Lung (tissue), 12 donors: Measurements from ENCODE around the gene FOXC1. TPM values are rescaled to one million over a fixed set of nuclear protein-coding genes. Genes with fewer than 3 reads are reported as not detected.

Source experiments
- ATAC-seq: fragments of 200-7000 bp; cut with Tn5 transposase; one replicate; pipeline ENCODE4 v1.9.1; 2020; ENCODE audit warnings: moderate number of reproducible peaks; ENCODE audit not compliant: insufficient read depth, low FRiP score
- DNase-seq, 3 donors: peaks; one replicate each; pipeline ENCODE4 v3.0.0-alpha.2; 2013 to 2017
- H3K27ac ChIP-seq, 2 donors: one replicate each; pipeline ENCODE4 v1.5.1; 2013; ENCODE audit warnings: mild to moderate bottlenecking in 2 of 2, moderate library complexity in 2 of 2, control low read depth in 1 of 2, inconsistent platforms in 1 of 2, low read depth in 1 of 2, low read length in 1 of 2
- H3K27me3 ChIP-seq, 3 donors: one replicate each; pipeline ENCODE4 v1.5.1; 2013; ENCODE audit warnings: low read length in 2 of 3; ENCODE audit not compliant: control insufficient read depth in 3 of 3, insufficient read depth in 3 of 3
- H3K36me3 ChIP-seq, 4 donors: one replicate each; pipeline ENCODE4 v1.5.1; 2013; ENCODE audit warnings: low read length in 4 of 4, mild to moderate bottlenecking in 1 of 4, moderate library complexity in 1 of 4; ENCODE audit not compliant: control insufficient read depth in 4 of 4, insufficient read depth in 4 of 4
- H3K4me1 ChIP-seq, 5 donors: one replicate each; pipeline ENCODE4 v1.5.1; 2013; ENCODE audit warnings: low read length in 5 of 5, mild to moderate bottlenecking in 2 of 5, moderate library complexity in 1 of 5; ENCODE audit not compliant: control insufficient read depth in 5 of 5, insufficient read depth in 5 of 5
- H3K4me3 ChIP-seq: one replicate; pipeline ENCODE4 v1.5.1; 2013; ENCODE audit warnings: mild to moderate bottlenecking, control low read depth, moderate library complexity
- H3K9ac ChIP-seq, 2 donors: one replicate each; pipeline ENCODE4 v1.5.1; 2013; ENCODE audit warnings: low read length in 2 of 2, control low read depth in 1 of 2; ENCODE audit not compliant: insufficient read depth in 1 of 2
- H3K9me3 ChIP-seq, 4 donors: one replicate each; pipeline ENCODE4 v1.5.1; 2013; ENCODE audit warnings: low read length in 3 of 4, mild to moderate bottlenecking in 1 of 4, moderate library complexity in 1 of 4; ENCODE audit not compliant: control insufficient read depth in 4 of 4, insufficient read depth in 3 of 4
- WGBS, 2 donors: extraction: QIAGEN DNeasy Blood & Tissue Kit; methylation state at CpG; one replicate each; pipeline ENCODE4 v1.1.7; 2013; 5-methylcytosine and 5-hydroxymethylcytosine counted together
- polyA plus RNA-seq, 2 donors: library from polyadenylated mRNA; stranded (reverse); fragments of 200-250 nt; gene quantifications; one replicate each; pipeline ENCODE4 v1.2.1, GENCODE V29; 2013
- total RNA-seq, 2 donors: library from RNA; depleted of rRNA in 1 of 2; stranded (reverse); fragments of >200 nt in 1 of 2; gene quantifications; one replicate each; pipeline ENCODE4 v1.2.1, GENCODE V29; 2014 to 2021
- TF ChIP-seq, protein P1 (sequence below): IDR thresholded peaks from 2 replicates; pipeline ENCODE4 v1.5.1; 2012; ENCODE audit warnings: mild to moderate bottlenecking; ENCODE audit errors: control extremely low read depth, extremely low read depth
- donor health status: control.
- donor health status: control.
- donor health status: Bipolar disorder and iron deficiency.
- donor health status: healthy.
- donor health status: DM: yes; HTN: yes; CAD: no.

The FOXC1 gene
- total and polyA plus RNA-seq, 4 donors = 1.4 to 6.2 (median 2.5) TPM

DNA sequence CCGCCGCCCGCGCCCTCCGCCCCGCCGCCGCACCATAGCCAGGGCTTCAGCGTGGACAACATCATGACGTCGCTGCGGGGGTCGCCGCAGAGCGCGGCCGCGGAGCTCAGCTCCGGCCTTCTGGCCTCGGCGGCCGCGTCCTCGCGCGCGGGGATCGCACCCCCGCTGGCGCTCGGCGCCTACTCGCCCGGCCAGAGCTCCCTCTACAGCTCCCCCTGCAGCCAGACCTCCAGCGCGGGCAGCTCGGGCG is 1.5 kb downstream of the FOXC1 start:
- TF ChIP-seq, protein P1, sequence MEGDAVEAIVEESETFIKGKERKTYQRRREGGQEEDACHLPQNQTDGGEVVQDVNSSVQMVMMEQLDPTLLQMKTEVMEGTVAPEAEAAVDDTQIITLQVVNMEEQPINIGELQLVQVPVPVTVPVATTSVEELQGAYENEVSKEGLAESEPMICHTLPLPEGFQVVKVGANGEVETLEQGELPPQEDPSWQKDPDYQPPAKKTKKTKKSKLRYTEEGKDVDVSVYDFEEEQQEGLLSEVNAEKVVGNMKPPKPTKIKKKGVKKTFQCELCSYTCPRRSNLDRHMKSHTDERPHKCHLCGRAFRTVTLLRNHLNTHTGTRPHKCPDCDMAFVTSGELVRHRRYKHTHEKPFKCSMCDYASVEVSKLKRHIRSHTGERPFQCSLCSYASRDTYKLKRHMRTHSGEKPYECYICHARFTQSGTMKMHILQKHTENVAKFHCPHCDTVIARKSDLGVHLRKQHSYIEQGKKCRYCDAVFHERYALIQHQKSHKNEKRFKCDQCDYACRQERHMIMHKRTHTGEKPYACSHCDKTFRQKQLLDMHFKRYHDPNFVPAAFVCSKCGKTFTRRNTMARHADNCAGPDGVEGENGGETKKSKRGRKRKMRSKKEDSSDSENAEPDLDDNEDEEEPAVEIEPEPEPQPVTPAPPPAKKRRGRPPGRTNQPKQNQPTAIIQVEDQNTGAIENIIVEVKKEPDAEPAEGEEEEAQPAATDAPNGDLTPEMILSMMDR = no peak
- WGBS, 2 donors = 1 to 4% methylated on average over 25 to 38 of the region's 38 CpGs
- Histone ChIP-seq H3K27ac (peak overlapping the region in 1 of 2 donors; percentile 49), H3K9ac (no peak overlapping the region), H3K36me3 (no peaks in the 10 kb centered on the region), H3K4me3 (peak overlapping the region; percentile 45), H3K9me3 (peaks cover 0 to 7% (median 0%) of the 10 kb centered on the region in 4 donors), H3K4me1 (peaks cover 0 to 31% (median 7%) of the 10 kb centered on the region in 5 donors), H3K27me3 (peaks cover 3 to 70% (median 64%) of the 10 kb centered on the region in 3 donors)
- no peak for DNase-seq
- ATAC-seq = no peak

DNA sequence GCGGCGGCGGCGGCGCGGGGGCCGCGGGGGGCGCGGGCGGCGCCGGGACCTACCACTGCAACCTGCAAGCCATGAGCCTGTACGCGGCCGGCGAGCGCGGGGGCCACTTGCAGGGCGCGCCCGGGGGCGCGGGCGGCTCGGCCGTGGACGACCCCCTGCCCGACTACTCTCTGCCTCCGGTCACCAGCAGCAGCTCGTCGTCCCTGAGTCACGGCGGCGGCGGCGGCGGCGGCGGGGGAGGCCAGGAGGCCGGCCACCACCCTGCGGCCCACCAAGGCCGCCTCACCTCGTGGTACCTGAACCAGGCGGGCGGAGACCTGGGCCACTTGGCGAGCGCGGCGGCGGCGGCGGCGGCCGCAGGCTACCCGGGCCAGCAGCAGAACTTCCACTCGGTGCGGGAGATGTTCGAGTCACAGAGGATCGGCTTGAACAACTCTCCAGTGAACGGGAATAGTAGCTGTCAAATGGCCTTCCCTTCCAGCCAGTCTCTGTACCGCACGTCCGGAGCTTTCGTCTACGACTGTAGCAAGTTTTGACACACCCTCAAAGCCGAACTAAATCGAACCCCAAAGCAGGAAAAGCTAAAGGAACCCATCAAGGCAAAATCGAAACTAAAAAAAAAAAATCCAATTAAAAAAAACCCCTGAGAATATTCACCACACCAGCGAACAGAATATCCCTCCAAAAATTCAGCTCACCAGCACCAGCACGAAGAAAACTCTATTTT is 2.0 kb downstream of the FOXC1 start:
- Histone ChIP-seq H3K9me3 (peaks cover 0 to 7% (median 0%) of the 10 kb centered on the region in 4 donors), H3K4me1 (peaks cover 0 to 31% (median 7%) of the 10 kb centered on the region in 5 donors), H3K9ac (no peak overlapping the region), H3K36me3 (no peaks in the 10 kb centered on the region), H3K27ac (peak overlapping the region; percentile 21 to 24), H3K4me3 (peak overlapping the region; percentile 56), H3K27me3 (peaks cover 3 to 70% (median 63%) of the 10 kb centered on the region in 3 donors)
- TF ChIP-seq, protein P1 = no peak
- WGBS, 2 donors = 2 to 5% methylated on average over 58 to 71 of the region's 71 CpGs
- DNase-seq (peak in 1 of 3 donors; percentile 65), ATAC-seq (no peak)

DNA sequence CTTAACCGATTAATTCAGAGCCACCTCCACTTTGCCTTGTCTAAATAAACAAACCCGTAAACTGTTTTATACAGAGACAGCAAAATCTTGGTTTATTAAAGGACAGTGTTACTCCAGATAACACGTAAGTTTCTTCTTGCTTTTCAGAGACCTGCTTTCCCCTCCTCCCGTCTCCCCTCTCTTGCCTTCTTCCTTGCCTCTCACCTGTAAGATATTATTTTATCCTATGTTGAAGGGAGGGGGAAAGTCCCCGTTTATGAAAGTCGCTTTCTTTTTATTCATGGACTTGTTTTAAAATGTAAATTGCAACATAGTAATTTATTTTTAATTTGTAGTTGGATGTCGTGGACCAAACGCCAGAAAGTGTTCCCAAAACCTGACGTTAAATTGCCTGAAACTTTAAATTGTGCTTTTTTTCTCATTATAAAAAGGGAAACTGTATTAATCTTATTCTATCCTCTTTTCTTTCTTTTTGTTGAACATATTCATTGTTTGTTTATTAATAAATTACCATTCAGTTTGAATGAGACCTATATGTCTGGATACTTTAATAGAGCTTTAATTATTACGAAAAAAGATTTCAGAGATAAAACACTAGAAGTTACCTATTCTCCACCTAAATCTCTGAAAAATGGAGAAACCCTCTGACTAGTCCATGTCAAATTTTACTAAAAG is 2.7 kb downstream of the FOXC1 start:
- WGBS, 2 donors = 24 to 34% methylated on average over 10 of the region's 10 CpGs
- peaks cover 0 to 32% (median 7%) of the 10 kb centered on the region in 5 donors for H3K4me1 ChIP-seq
- DNase-seq (peak in 1 of 3 donors; percentile 67), ATAC-seq (no peak)
- no peak overlapping the region for H3K4me3 ChIP-seq
- H3K36me3 ChIP-seq = no peaks in the 10 kb centered on the region
- no peak overlapping the region for H3K27ac ChIP-seq
- no peak overlapping the region for H3K9ac ChIP-seq
- peaks cover 0 to 10% (median 0%) of the 10 kb centered on the region in 4 donors for H3K9me3 ChIP-seq
- TF ChIP-seq, protein P1 = no peak
- H3K27me3 ChIP-seq = peaks cover 3 to 70% (median 63%) of the 10 kb centered on the region in 3 donors
